ENCODE measurements around the gene TRIM66.

The TRIM66 gene

GRCh38 chr11:8682303-8683114 is at the start of gene TRIM66, which contains the start of gene RPL27A:
Gene TRIM66 (minus strand): TSS chr11:8682665. CDS start chr11:8672274, 10,391 bp downstream.
Gene RPL27A (plus strand): TSS chr11:8682792. CDS start chr11:8682814, 22 bp downstream.
- peak; percentile 73 for DNase-seq (ENCODE audit: low read depth)

GRCh38 chr11:8731647-8732323 is 49.3 kb upstream of the TRIM66 start:
- DNase-seq (ENCODE audit: low read depth) = no peak

GRCh38 chr11:8730697-8731020 is 48.2 kb upstream of the TRIM66 start:
- DNase-seq (ENCODE audit: low read depth) = no peak

GRCh38 chr11:8729837-8730696 is 47.6 kb upstream of the TRIM66 start:
- no peak for DNase-seq (ENCODE audit: low read depth)

GRCh38 chr11:8729067-8729466 is 46.6 kb upstream of the TRIM66 start:
- DNase-seq (ENCODE audit: low read depth) = no peak

- no peak for DNase-seq (ENCODE audit: low read depth)
These were observed 46.1 kb upstream of the TRIM66 start for GRCh38 chr11:8728563-8728962.

GRCh38 chr11:8726395-8726794 is 43.9 kb upstream of the TRIM66 start:
- DNase-seq (ENCODE audit: low read depth) = no peak

- DNase-seq (ENCODE audit: low read depth) = no peak
These were observed 42.2 kb upstream of the TRIM66 start for GRCh38 chr11:8724682-8725081.

- DNase-seq (ENCODE audit: low read depth) = no peak
These were observed 41.2 kb upstream of the TRIM66 start for GRCh38 chr11:8723711-8724110.

GRCh38 chr11:8722809-8723208 is 40.3 kb upstream of the TRIM66 start:
- no peak for DNase-seq (ENCODE audit: low read depth)

- no peak for DNase-seq (ENCODE audit: low read depth)
These were observed 39.4 kb upstream of the TRIM66 start for GRCh38 chr11:8721609-8722500.

- DNase-seq (ENCODE audit: low read depth) = no peak
These were observed 38.6 kb upstream of the TRIM66 start for GRCh38 chr11:8720868-8721608.

- no peak for DNase-seq (ENCODE audit: low read depth)
These were observed 37.9 kb upstream of the TRIM66 start for GRCh38 chr11:8720352-8720751.

- DNase-seq (ENCODE audit: low read depth) = no peak
These were observed 37.3 kb upstream of the TRIM66 start for GRCh38 chr11:8719721-8720120.

GRCh38 chr11:8719211-8719649 is 36.8 kb upstream of the TRIM66 start:
- DNase-seq (ENCODE audit: low read depth) = peak; percentile 95

- DNase-seq (ENCODE audit: low read depth) = no peak
These were observed 35.6 kb upstream of the TRIM66 start for GRCh38 chr11:8717876-8718753.

- DNase-seq (ENCODE audit: low read depth) = no peak
These were observed 35.0 kb upstream of the TRIM66 start for GRCh38 chr11:8717544-8717875.

- DNase-seq (ENCODE audit: low read depth) = no peak
These were observed 33.0 kb upstream of the TRIM66 start for GRCh38 chr11:8715501-8715900.

GRCh38 chr11:8714622-8715225 is 32.3 kb upstream of the TRIM66 start:
- no peak for DNase-seq (ENCODE audit: low read depth)

Measured in GM04503 (cell line).